Transverse colon (tissue), 3 donors: Measurements from ENCODE around the gene PPP6R3.

Experiments used
- CTCF ChIP-seq, 5 experiments: fragments of 200-600 bp in 3 of 5; fragments of 450-650 bp in 2 of 5; sonication (generic) in 3 of 5; IDR thresholded peaks; 1 replicate in 2 of 5; 2 replicates in 3 of 5; pipeline ENCODE4 v1.5.1; 2016 to 2017; ENCODE audit warnings: antibody characterized with exemption in 5 of 5, inconsistent platforms in 3 of 5, mild to moderate bottlenecking in 2 of 5, moderate library complexity in 1 of 5
- POLR2A ChIP-seq: fragments of 450-650 bp; IDR thresholded peaks from one replicate; pipeline ENCODE4 v1.6.1; 2016; ENCODE audit warnings: antibody characterized with exemption, mild to moderate bottlenecking, moderate library complexity

DNA sequence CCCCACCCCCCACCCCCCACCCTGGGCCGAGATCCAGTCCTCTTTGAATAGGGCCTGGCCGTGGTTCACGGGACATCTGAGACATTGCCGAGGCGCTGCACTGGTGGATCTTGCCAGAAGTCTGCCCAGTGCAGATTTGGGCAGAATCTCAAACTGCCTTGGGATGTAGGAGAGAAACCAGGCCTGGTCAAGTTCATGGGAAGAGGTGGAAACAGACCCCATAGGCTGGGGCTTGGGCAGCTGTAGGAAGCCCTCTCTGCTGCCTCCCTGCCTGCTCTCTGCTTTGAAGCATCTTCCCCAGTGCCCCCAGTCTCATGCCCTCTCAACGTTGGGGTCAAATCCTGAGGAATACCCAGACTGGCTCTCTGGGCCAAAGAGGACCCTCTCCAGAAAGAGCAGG lies 16.0 kb upstream of the PPP6R3 start:
- TF ChIP-seq CTCF (IDR thresholded peaks at IDR 0.05) = no peak
- no peak for TF ChIP-seq POLR2A
